WI38 (cell line): ENCODE data around the gene DGUOK.

ENCODE experiments used
- H3K4me3 ChIP-seq: 2 replicates; pipeline ENCODE4 v1.5.1; 2011; ENCODE audit warnings: low read depth, mild to moderate bottlenecking, control low read depth, low read length
- CTCF ChIP-seq: IDR thresholded peaks from 2 replicates; pipeline ENCODE4 v1.5.1; 2012; ENCODE audit warnings: low read depth, mild to moderate bottlenecking, control low read depth, low read length

The DGUOK gene

GRCh38 chr2:73976803-73977202, 50.1 kb downstream of the DGUOK start:
- H3K4me3 ChIP-seq, result no peak overlapping the region
- no peak for TF ChIP-seq CTCF

GRCh38 chr2:73977466-73977865, 50.8 kb downstream of the DGUOK start:
- TF ChIP-seq CTCF, result no peak
- H3K4me3 ChIP-seq, result no peak overlapping the region

GRCh38 chr2:73979021-73979420, 52.3 kb downstream of the DGUOK start:
- H3K4me3 ChIP-seq, result no peak overlapping the region

GRCh38 chr2:73979686-73980085, 53.0 kb downstream of the DGUOK start:
- H3K4me3 ChIP-seq, result no peak overlapping the region
- TF ChIP-seq CTCF, result no peak

More at GRCh38 chr2:73979021-73979420, 52.3 kb downstream of the DGUOK start:
- TF ChIP-seq CTCF, result no peak

- no peak for TF ChIP-seq CTCF
- no peak overlapping the region for H3K4me3 ChIP-seq
These were observed 53.9 kb downstream of the DGUOK start for GRCh38 chr2:73980566-73980965.

GRCh38 chr2:73981081-73982001, 54.7 kb downstream of the DGUOK start:
- TF ChIP-seq CTCF, result no peak
- H3K4me3 ChIP-seq, result peak overlapping the region; percentile 49

GRCh38 chr2:73982140-73982617, 55.5 kb downstream of the DGUOK start:
- no peak for TF ChIP-seq CTCF
- H3K4me3 ChIP-seq, result no peak overlapping the region
